ENCODE measurements around the gene FGR.

Gene FGR

GRCh38 chr1:27616441-27616840 is 18.5 kb downstream of the FGR start:
- no peak for DNase-seq (ENCODE audit: low read depth, low spot score)

GRCh38 chr1:27615346-27616192 is 19.4 kb downstream of the FGR start:
- no peak for DNase-seq (ENCODE audit: low read depth, low spot score)

- no peak for DNase-seq (ENCODE audit: low read depth, low spot score)
Observed at GRCh38 chr1:27614625-27615344, 20.2 kb downstream of the FGR start.

GRCh38 chr1:27614043-27614624 is 20.9 kb downstream of the FGR start:
- no peak for DNase-seq (ENCODE audit: low read depth, low spot score)

- DNase-seq (ENCODE audit: low read depth, low spot score), result no peak
Observed at GRCh38 chr1:27612718-27613117, 22.3 kb downstream of the FGR start.

- no peak for DNase-seq (ENCODE audit: low read depth, low spot score)
Observed at GRCh38 chr1:27611450-27611849, 23.5 kb downstream of the FGR start.

- DNase-seq (ENCODE audit: low read depth, low spot score), result no peak
Observed at GRCh38 chr1:27609618-27610240, 25.3 kb downstream of the FGR start.

GRCh38 chr1:27609210-27609555 is 25.8 kb downstream of the FGR start:
- no peak for DNase-seq (ENCODE audit: low read depth, low spot score)

GRCh38 chr1:27607239-27607804 is 27.7 kb downstream of the FGR start:
- DNase-seq (ENCODE audit: low read depth, low spot score), result no peak

- DNase-seq (ENCODE audit: low read depth, low spot score), result no peak
Observed at GRCh38 chr1:27606708-27607238, 28.2 kb downstream of the FGR start.

- no peak for DNase-seq (ENCODE audit: low read depth, low spot score)
Observed at GRCh38 chr1:27605796-27606707, 28.9 kb downstream of the FGR start.

GRCh38 chr1:27605300-27605766 is 29.7 kb downstream of the FGR start:
- DNase-seq (ENCODE audit: low read depth, low spot score), result no peak

- DNase-seq (ENCODE audit: low read depth, low spot score), result no peak
Observed at GRCh38 chr1:27604579-27605299, 30.2 kb downstream of the FGR start.

GRCh38 chr1:27603681-27604578 is 31.1 kb downstream of the FGR start, which contains the start of gene AHDC1:
TSS of gene AHDC1 (minus strand) at chr1:27604144. CDS start at chr1:27552115, 52,029 bp downstream.
- DNase-seq (ENCODE audit: low read depth, low spot score), result no peak

- no peak for DNase-seq (ENCODE audit: low read depth, low spot score)
Observed at GRCh38 chr1:27603309-27603680, 31.7 kb downstream of the FGR start.

GRCh38 chr1:27602462-27603308 is 32.3 kb downstream of the FGR start:
- DNase-seq (ENCODE audit: low read depth, low spot score), result no peak

- no peak for DNase-seq (ENCODE audit: low read depth, low spot score)
Observed at GRCh38 chr1:27601771-27602461, 33.1 kb downstream of the FGR start.
